ENCODE measurements around the gene MYO5B. TPM values are rescaled to one million over a fixed set of nuclear protein-coding genes. Genes with fewer than 3 reads are reported as not detected.
A peak's percentile ranks its signal among the peaks of the same experiment; 100 is the strongest.

MYO5B gene
- polyA plus RNA-seq, 4 donors, result 45.0 to 185 (median 102) TPM

DNA sequence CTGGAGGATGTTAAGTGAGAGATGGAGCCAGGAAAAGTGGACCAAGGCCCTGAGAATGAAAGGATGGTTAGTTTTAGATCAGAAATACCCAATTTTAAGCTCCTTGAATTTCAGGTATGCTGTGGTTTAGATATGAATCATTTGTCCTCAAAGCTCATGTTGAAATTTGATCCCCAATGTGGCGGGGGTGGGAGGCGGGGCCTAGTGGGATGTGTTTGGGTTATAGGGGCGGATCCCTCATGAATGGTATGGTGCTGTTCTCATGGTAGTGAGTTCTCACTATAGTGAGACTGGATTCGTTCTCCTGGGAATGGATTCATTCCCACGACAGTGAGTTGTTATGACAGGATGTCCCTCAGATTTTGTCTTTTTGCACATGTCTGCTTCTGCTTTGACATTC, 11.4 kb downstream of the MYO5B start:
- DNase-seq, result no peak
- WGBS, 3 donors, result 76 to 90% (median 85%) methylated on average over 5 of the region's 5 CpGs
- Histone ChIP-seq H3K4me1 (ENCODE audit: control insufficient read depth in 3 of 3, insufficient read depth in 2 of 3, low read depth in 1 of 3, low read length in 2 of 3) (peaks cover 0 to 2% (median 0%) of the 10 kb centered on the region in 3 donors), H3K4me3 (ENCODE audit: low read depth in 1 of 3, low read length in 3 of 3) (no peak overlapping the region), H3K9me3 (ENCODE audit: control insufficient read depth in 2 of 2, insufficient read depth in 1 of 2, low read depth in 1 of 2, low read length in 1 of 2) (no peaks in the 10 kb centered on the region), H3K27ac (ENCODE audit: low read depth in 1 of 3, low read length in 2 of 3) (no peak overlapping the region), H3K27me3 (ENCODE audit: control insufficient read depth in 3 of 3, insufficient read depth in 3 of 3, low read length in 3 of 3) (no peaks in the 10 kb centered on the region), H3K36me3 (ENCODE audit: control insufficient read depth in 3 of 3, insufficient read depth in 2 of 3, low read depth in 1 of 3, low read length in 3 of 3) (peaks cover 0 to 2% (median 0%) of the 10 kb centered on the region in 3 donors)
- no peak for FAIRE-seq

DNA sequence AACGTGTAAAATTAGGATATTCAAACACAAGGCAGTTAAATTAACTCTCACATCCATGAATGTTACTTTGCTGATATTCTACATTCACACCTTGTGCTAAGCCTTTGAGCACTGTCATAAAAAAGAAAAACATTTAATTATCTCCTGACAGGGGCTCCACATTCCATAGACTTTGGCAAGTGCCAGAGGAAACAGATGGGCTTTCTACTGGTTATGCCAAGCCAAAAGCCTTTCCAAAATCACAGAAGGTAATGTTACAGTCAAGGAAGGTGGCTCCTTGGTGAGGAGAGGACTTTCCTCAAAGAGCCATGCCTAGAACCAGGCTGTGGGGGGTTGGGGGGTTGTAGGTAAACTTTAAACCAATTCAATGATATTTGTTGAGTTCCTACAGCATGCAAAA, 12.4 kb downstream of the MYO5B start:
- Histone ChIP-seq H3K4me3 (ENCODE audit: low read depth in 1 of 3, low read length in 3 of 3) (no peak overlapping the region), H3K4me1 (ENCODE audit: control insufficient read depth in 3 of 3, insufficient read depth in 2 of 3, low read depth in 1 of 3, low read length in 2 of 3) (peaks cover 0 to 1% (median 0%) of the 10 kb centered on the region in 3 donors), H3K27ac (ENCODE audit: low read depth in 1 of 3, low read length in 2 of 3) (no peak overlapping the region), H3K27me3 (ENCODE audit: control insufficient read depth in 3 of 3, insufficient read depth in 3 of 3, low read length in 3 of 3) (peaks cover 0 to 2% (median 0%) of the 10 kb centered on the region in 3 donors), H3K9me3 (ENCODE audit: control insufficient read depth in 2 of 2, insufficient read depth in 1 of 2, low read depth in 1 of 2, low read length in 1 of 2) (no peaks in the 10 kb centered on the region), H3K36me3 (ENCODE audit: control insufficient read depth in 3 of 3, insufficient read depth in 2 of 3, low read depth in 1 of 3, low read length in 3 of 3) (peaks cover 0 to 2% (median 0%) of the 10 kb centered on the region in 3 donors)
- no peak for DNase-seq
- no peak for FAIRE-seq
- 48 to 73% (median 61%) methylated on average over 1 of the region's 1 CpG for WGBS, 3 donors

DNA sequence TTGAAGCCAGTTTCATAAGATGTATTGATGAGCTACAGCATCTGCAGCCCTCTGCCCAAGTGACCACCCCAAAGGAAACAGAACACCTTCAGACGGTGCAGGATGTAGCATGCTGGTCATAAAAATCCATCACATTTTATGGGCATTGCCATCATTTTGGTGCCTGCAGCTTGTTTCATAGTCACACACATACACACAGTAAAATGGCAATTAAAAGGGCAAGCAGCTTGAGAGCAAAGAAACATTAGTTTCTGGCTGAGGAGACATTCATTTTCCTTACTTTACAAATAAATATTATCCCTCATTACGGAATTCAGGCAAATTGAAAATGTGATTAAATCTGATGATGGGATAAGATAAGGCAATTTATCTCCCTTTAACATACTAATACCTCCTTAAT, 13.4 kb downstream of the MYO5B start:
- FAIRE-seq (no peak), DNase-seq (no peak)
- H3K4me3 ChIP-seq (ENCODE audit: low read depth in 1 of 3, low read length in 3 of 3), result no peak overlapping the region
- no peaks in the 10 kb centered on the region for H3K9me3 ChIP-seq (ENCODE audit: control insufficient read depth in 2 of 2, insufficient read depth in 1 of 2, low read depth in 1 of 2, low read length in 1 of 2)
- H3K27me3 ChIP-seq (ENCODE audit: control insufficient read depth in 3 of 3, insufficient read depth in 3 of 3, low read length in 3 of 3), result peaks cover 0 to 2% (median 0%) of the 10 kb centered on the region in 3 donors
- H3K4me1 ChIP-seq (ENCODE audit: control insufficient read depth in 3 of 3, insufficient read depth in 2 of 3, low read depth in 1 of 3, low read length in 2 of 3), result peaks cover 0 to 4% (median 0%) of the 10 kb centered on the region in 3 donors
- 50 to 83% (median 55%) methylated on average over 2 of the region's 2 CpGs for WGBS, 3 donors
- H3K36me3 ChIP-seq (ENCODE audit: control insufficient read depth in 3 of 3, insufficient read depth in 2 of 3, low read depth in 1 of 3, low read length in 3 of 3), result no peaks in the 10 kb centered on the region
- no peak overlapping the region for H3K27ac ChIP-seq (ENCODE audit: low read depth in 1 of 3, low read length in 2 of 3)

DNA sequence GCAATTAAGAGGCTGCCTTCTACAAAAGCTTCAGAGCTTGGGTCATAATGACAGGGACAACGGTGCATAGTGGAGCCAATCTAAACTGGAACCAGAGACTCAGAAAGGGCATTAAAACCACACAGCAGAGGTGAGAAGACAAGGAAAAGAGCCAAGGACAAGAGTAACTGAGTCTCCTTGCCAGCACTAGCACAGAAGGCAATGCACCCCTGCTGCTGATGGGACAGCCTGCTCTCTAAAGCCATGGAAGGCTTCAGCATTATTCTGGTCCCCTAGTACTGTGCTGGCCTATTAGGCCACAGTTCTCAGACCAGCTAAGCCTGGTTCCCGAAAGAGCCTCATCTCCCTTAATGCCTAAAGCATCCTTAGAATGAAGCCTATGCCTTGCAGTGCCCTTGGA, 15.5 kb downstream of the MYO5B start:
- H3K27ac ChIP-seq (ENCODE audit: low read depth in 1 of 3, low read length in 2 of 3), result no peak overlapping the region
- no peaks in the 10 kb centered on the region for H3K9me3 ChIP-seq (ENCODE audit: control insufficient read depth in 2 of 2, insufficient read depth in 1 of 2, low read depth in 1 of 2, low read length in 1 of 2)
- FAIRE-seq (no peak), DNase-seq (no peak)
- 83 to 86% (median 86%) methylated on average over 2 of the region's 2 CpGs for WGBS, 3 donors
- no peak overlapping the region for H3K4me3 ChIP-seq (ENCODE audit: low read depth in 1 of 3, low read length in 3 of 3)
- H3K4me1 ChIP-seq (ENCODE audit: control insufficient read depth in 3 of 3, insufficient read depth in 2 of 3, low read depth in 1 of 3, low read length in 2 of 3), result peaks cover 0 to 4% (median 0%) of the 10 kb centered on the region in 3 donors
- peaks cover 0 to 5% (median 0%) of the 10 kb centered on the region in 3 donors for H3K27me3 ChIP-seq (ENCODE audit: control insufficient read depth in 3 of 3, insufficient read depth in 3 of 3, low read length in 3 of 3)
- H3K36me3 ChIP-seq (ENCODE audit: control insufficient read depth in 3 of 3, insufficient read depth in 2 of 3, low read depth in 1 of 3, low read length in 3 of 3), result peaks cover 0 to 3% (median 0%) of the 10 kb centered on the region in 3 donors

DNA sequence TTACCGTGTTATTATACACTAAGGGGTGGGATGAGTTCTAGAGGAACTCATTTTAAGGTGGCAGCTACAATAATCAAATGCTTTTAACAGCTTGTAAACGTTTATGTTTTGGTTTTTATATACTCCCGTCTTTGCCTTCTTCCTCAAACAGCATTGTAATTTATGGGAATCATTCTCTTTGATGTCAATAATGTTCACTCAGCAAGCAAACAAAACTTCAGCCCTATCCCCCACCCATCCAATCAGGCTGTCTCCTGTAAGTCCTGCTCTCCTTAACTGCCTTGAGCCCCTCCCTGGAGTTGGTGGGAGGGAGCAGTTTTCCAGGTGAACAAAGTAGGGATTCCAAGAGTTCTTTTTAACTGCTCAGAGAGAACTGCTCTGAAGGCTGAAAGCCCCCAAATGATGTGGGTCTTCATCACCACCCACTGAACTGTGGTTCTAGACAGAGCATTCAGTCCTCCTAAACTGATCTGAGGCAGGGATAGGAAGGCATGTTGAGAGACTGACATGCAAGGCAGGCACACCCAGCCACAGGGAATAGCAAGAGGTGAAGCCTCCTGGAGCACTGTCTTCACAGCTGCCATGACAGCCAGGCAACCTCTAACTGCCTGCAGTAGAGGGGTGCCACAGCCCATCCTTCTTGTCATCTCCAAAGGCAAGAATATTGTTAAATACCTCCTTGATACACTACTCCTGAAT, 17.5 kb downstream of the MYO5B start:
- peaks cover 0 to 4% (median 0%) of the 10 kb centered on the region in 3 donors for H3K4me1 ChIP-seq (ENCODE audit: control insufficient read depth in 3 of 3, insufficient read depth in 2 of 3, low read depth in 1 of 3, low read length in 2 of 3)
- no peak overlapping the region for H3K27ac ChIP-seq (ENCODE audit: low read depth in 1 of 3, low read length in 2 of 3)
- 10 to 19% (median 17%) methylated on average over 3 of the region's 3 CpGs for WGBS, 3 donors

DNA sequence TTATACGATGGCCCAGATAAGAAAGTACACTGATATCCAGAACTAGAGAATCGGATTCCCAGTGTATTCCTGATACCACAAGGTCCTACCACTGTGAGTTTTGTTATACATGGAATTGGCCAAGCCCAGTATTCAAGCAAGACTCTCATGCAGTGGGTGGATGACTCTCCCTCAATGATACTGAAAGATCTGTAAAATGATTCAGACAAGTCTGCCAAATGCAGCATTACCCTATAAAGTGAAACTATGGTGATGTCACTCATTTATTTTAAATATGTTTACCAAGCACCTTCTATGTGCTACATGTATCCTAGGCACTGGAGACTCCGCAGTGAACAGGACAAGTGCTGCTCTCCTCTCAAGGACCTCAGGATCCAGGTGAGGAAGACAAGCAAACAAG, 22.6 kb downstream of the MYO5B start:
- DNase-seq (no peak), FAIRE-seq (no peak)
- peaks cover 0 to 4% (median 0%) of the 10 kb centered on the region in 3 donors for H3K27me3 ChIP-seq (ENCODE audit: control insufficient read depth in 3 of 3, insufficient read depth in 3 of 3, low read length in 3 of 3)
- WGBS, 3 donors, result 77 to 82% (median 79%) methylated on average over 3 of the region's 3 CpGs
- H3K36me3 ChIP-seq (ENCODE audit: control insufficient read depth in 3 of 3, insufficient read depth in 2 of 3, low read depth in 1 of 3, low read length in 3 of 3), result peaks cover 0 to 8% (median 0%) of the 10 kb centered on the region in 3 donors
- H3K4me3 ChIP-seq (ENCODE audit: low read depth in 1 of 3, low read length in 3 of 3), result no peak overlapping the region
- H3K27ac ChIP-seq (ENCODE audit: low read depth in 1 of 3, low read length in 2 of 3), result no peak overlapping the region
- H3K9me3 ChIP-seq (ENCODE audit: control insufficient read depth in 2 of 2, insufficient read depth in 1 of 2, low read depth in 1 of 2, low read length in 1 of 2), result no peaks in the 10 kb centered on the region
- H3K4me1 ChIP-seq (ENCODE audit: control insufficient read depth in 3 of 3, insufficient read depth in 2 of 3, low read depth in 1 of 3, low read length in 2 of 3), result peaks cover 0 to 12% (median 4%) of the 10 kb centered on the region in 3 donors

More for the DNA sequence above, 17.5 kb downstream of the MYO5B start:
- FAIRE-seq, result no peak
- no peak overlapping the region for H3K4me3 ChIP-seq (ENCODE audit: low read depth in 1 of 3, low read length in 3 of 3)
- H3K36me3 ChIP-seq (ENCODE audit: control insufficient read depth in 3 of 3, insufficient read depth in 2 of 3, low read depth in 1 of 3, low read length in 3 of 3), result peaks cover 0 to 8% (median 0%) of the 10 kb centered on the region in 3 donors
- no peaks in the 10 kb centered on the region for H3K9me3 ChIP-seq (ENCODE audit: control insufficient read depth in 2 of 2, insufficient read depth in 1 of 2, low read depth in 1 of 2, low read length in 1 of 2)
- no peak for DNase-seq
- peaks cover 0 to 6% (median 0%) of the 10 kb centered on the region in 3 donors for H3K27me3 ChIP-seq (ENCODE audit: control insufficient read depth in 3 of 3, insufficient read depth in 3 of 3, low read length in 3 of 3)

DNA sequence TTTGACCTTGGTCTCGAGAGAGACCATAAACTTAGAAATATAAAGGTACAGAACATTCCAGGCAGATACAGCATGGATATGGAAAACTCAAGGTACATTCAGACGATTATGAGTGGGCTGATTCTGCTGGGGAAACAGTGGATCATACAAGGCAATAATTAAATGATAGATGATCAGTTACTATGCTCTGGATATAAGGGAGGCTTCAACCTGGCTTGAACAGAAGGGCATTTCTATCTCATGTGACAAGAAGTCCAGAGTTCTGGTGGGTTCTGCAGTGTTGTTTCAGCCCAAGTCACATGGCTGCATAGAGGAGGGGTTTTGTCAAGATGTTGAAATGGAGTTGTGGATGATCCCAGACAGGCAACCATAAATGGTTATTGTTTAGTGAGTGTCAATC, 23.5 kb downstream of the MYO5B start:
- peak in 1 of 2 donors; percentile 63 for DNase-seq

DNA sequence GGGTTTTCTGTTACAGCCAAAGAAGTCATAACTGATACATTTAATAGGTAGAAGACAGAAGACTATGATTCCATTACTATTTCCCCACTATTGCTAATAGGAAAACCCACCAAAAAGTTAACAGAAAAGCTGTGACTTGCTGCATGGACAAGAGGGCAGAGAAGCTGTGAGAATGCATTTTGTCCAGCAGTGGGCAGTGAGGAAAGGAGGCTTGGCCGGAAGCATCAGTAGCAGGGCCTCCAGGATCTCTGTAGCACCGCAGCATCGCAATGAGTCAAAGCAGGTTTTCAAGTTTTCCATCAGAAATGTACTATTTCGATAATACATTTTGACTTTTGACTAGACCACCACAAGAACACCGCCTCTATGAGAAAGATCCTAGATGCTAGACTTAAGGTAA, 24.9 kb downstream of the MYO5B start:
- Histone ChIP-seq H3K36me3 (ENCODE audit: control insufficient read depth in 3 of 3, insufficient read depth in 2 of 3, low read depth in 1 of 3, low read length in 3 of 3) (peaks cover 0 to 8% (median 0%) of the 10 kb centered on the region in 3 donors), H3K27ac (ENCODE audit: low read depth in 1 of 3, low read length in 2 of 3) (no peak overlapping the region), H3K4me3 (ENCODE audit: low read depth in 1 of 3, low read length in 3 of 3) (no peak overlapping the region), H3K9me3 (ENCODE audit: control insufficient read depth in 2 of 2, insufficient read depth in 1 of 2, low read depth in 1 of 2, low read length in 1 of 2) (no peaks in the 10 kb centered on the region), H3K27me3 (ENCODE audit: control insufficient read depth in 3 of 3, insufficient read depth in 3 of 3, low read length in 3 of 3) (peaks cover 0 to 2% (median 0%) of the 10 kb centered on the region in 3 donors), H3K4me1 (ENCODE audit: control insufficient read depth in 3 of 3, insufficient read depth in 2 of 3, low read depth in 1 of 3, low read length in 2 of 3) (peaks cover 0 to 11% (median 4%) of the 10 kb centered on the region in 3 donors)
- FAIRE-seq (no peak), DNase-seq (no peak)
- 84 to 93% methylated on average over 5 of the region's 5 CpGs; no CpG with 5 or more reads in 1 of the 3 donors for WGBS, 3 donors

More for the DNA sequence above, 23.5 kb downstream of the MYO5B start:
- peaks cover 0 to 11% (median 4%) of the 10 kb centered on the region in 3 donors for H3K4me1 ChIP-seq (ENCODE audit: control insufficient read depth in 3 of 3, insufficient read depth in 2 of 3, low read depth in 1 of 3, low read length in 2 of 3)
- peaks cover 0 to 4% (median 0%) of the 10 kb centered on the region in 3 donors for H3K27me3 ChIP-seq (ENCODE audit: control insufficient read depth in 3 of 3, insufficient read depth in 3 of 3, low read length in 3 of 3)
- FAIRE-seq, result no peak
- H3K4me3 ChIP-seq (ENCODE audit: low read depth in 1 of 3, low read length in 3 of 3), result no peak overlapping the region
- no peaks in the 10 kb centered on the region for H3K9me3 ChIP-seq (ENCODE audit: control insufficient read depth in 2 of 2, insufficient read depth in 1 of 2, low read depth in 1 of 2, low read length in 1 of 2)
- WGBS, 3 donors, result 38 to 65% methylated on average over 2 of the region's 2 CpGs; no CpG with 5 or more reads in 1 of the 3 donors
- H3K36me3 ChIP-seq (ENCODE audit: control insufficient read depth in 3 of 3, insufficient read depth in 2 of 3, low read depth in 1 of 3, low read length in 3 of 3), result peaks cover 0 to 8% (median 0%) of the 10 kb centered on the region in 3 donors
- H3K27ac ChIP-seq (ENCODE audit: low read depth in 1 of 3, low read length in 2 of 3), result peak overlapping the region in 1 of 3 donors; percentile 47

Data from small intestine (tissue), 7 donors.